ENCODE data around the gene DYNLT1.
"Not testable (repeated sequence)": the region's sequence is repeated elsewhere in the genome, so short reads cannot be mapped to it uniquely, and the experiment has no call there.

Gene DYNLT1

GRCh38 chr6:158644231-158645063 lies at the start of gene DYNLT1:
DYNLT1 (minus strand) TSS chr6:158644743; CDS start chr6:158644708, 35 bp downstream.
- peak; percentile 71 for DNase-seq

- no peak for DNase-seq
Measured at GRCh38 chr6:158688860-158689259, 44.3 kb upstream of the DYNLT1 start.

DNA sequence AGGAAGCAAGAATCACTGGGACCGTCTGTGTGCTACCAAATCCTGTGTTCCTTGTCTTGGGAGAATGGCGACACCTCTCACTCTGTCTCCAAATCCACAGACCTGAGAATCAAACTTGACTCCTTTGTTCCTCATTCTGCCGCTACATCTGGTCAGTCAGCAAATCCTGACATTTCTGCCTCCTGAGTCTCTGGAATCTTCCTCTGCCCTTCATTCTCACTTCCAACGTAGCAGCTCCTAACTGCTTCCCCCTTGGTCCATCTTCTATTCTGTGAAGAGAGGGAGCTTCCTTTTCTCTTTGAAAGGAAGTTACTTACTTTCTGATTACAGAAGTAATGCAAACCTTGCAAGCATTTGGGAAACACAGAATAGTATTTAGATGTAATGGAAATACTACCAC lies 43.0 kb upstream of the DYNLT1 start:
- DNase-seq, result no peak

- DNase-seq, result no peak
Measured at GRCh38 chr6:158686791-158687381, 42.3 kb upstream of the DYNLT1 start.

DNA sequence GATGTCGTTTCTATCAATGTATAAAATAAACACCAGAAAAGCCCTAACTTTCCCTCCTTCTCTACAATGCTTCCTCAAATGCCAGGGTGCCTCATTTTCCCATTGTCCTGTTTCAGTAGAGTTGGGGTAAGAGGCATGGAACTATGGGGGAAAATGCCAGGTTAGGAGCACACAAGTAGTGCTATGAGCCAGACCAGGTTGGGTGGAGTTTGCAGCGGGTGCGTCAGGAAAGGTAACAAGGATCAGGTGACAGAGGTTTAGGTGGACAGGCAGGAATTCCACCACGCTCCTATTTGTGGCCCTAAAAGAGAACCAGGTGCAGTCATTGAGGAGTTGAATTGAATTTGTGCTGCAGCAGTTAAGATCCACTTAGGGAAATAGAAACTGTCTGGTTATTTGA lies 41.8 kb upstream of the DYNLT1 start:
- no peak for DNase-seq

GRCh38 chr6:158684745-158685324 lies 40.3 kb upstream of the DYNLT1 start:
- no peak for DNase-seq

GRCh38 chr6:158684311-158684710 lies 39.8 kb upstream of the DYNLT1 start:
- DNase-seq, result no peak

- no peak for DNase-seq
Measured at GRCh38 chr6:158680481-158680880, 35.9 kb upstream of the DYNLT1 start.

GRCh38 chr6:158680015-158680414 lies 35.5 kb upstream of the DYNLT1 start:
- DNase-seq, result no peak

GRCh38 chr6:158677906-158678578 lies 33.5 kb upstream of the DYNLT1 start:
- DNase-seq, result no peak

DNA sequence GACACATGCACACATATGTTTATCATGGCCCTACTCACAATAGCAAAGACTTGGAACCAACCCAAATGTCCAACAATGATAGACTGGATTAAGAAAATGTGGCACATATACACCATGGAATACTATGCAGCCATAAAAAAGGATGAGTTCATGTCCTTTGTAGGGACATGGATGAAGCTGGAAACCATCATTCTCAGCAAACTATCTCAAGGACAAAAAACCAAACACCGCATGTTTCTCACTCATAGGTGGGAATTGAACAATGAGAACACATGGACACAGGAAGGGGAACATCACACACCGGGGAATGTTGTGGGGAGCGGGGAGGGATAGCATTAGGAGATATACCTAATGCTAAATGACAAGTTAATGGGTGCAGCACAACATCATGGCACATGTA lies 32.6 kb upstream of the DYNLT1 start:
- DNase-seq, result not testable (repeated sequence)

GRCh38 chr6:158674342-158675131 lies 30.0 kb upstream of the DYNLT1 start:
- no peak for DNase-seq

DNA sequence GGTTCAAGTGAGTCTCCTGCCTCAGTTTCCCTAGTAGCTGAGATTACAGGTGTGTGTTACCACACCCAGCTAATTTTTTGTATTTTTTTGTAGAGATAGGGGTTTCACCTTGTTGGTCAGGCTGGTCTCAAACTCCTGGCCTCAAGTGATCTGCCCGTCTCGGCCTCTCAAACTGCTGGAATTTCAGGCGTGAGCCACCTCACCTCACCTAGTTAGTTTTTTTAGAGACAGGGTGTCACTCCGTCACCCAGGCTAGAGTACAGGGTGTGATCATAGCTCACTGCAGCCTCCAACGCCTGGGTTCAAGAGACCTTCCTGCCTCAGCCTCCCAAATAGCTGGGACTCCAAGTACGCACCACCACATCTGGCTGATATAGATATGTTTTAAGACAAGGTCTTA lies 28.2 kb upstream of the DYNLT1 start:
- DNase-seq, result no peak

DNA sequence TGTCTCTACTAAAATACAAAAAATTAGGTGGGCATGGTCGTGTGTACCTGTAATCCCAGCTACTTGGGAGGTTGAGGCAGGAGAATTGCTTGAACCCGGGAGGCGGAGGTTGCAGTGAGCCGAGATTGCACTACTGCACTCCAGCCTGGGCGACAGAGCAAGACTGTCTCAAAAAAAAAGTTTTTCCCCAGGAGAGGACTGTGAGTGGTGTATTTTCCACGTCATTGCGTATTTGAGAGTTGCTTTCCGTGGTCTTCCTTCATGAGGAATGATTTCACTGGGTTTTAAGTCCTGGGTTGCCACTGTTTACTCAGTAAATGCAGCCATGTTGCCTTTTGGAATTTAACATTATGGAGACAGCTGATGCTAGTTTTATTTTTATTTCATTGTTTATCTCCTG lies 27.6 kb upstream of the DYNLT1 start:
- DNase-seq, result not testable (repeated sequence)

DNA sequence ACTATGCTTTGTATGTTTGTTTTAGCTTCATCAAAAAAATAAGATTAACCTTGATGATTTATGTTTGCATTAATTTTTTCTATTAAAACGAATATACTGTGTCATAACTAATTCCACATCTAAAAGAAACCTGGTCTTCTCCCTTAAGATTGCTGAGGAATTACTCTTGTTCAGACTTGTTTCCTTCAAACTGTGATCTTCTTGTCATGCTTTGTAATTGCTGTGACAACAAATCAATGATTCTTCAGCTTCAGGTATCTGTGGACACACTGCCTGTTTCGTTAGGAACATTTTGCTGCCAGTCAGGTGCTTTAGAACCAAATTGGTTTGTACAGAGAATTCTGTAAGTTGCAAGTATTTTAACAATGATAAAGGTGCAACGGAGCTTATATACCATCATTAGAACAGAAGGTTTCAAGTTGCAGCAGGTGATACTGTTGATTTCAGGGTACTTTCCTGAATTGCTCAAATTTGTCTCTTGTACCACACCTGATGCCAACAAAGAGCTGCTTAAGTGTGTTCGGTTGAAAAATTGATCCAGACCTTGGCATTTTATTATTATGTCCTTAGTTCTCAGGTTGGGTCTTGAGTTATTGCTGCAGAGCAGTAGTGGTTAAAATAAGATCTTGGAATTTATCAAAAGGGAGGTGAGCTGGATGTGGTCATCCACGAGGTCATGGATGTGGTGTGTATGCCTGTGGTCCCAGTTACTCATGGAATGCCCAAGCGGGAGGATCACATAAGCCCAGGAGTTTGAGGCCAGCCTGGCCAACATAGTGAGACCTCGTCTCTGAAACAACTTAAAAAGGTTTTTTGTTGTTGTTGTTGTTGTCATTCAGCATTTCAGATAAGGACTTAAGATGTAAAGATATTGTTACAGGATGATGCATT lies 24.8 kb upstream of the DYNLT1 start:
- no peak for DNase-seq

GRCh38 chr6:158668707-158669103 lies 24.2 kb upstream of the DYNLT1 start:
- DNase-seq, result no peak

- no peak for DNase-seq
Measured at GRCh38 chr6:158667360-158667981, 22.9 kb upstream of the DYNLT1 start.

DNA sequence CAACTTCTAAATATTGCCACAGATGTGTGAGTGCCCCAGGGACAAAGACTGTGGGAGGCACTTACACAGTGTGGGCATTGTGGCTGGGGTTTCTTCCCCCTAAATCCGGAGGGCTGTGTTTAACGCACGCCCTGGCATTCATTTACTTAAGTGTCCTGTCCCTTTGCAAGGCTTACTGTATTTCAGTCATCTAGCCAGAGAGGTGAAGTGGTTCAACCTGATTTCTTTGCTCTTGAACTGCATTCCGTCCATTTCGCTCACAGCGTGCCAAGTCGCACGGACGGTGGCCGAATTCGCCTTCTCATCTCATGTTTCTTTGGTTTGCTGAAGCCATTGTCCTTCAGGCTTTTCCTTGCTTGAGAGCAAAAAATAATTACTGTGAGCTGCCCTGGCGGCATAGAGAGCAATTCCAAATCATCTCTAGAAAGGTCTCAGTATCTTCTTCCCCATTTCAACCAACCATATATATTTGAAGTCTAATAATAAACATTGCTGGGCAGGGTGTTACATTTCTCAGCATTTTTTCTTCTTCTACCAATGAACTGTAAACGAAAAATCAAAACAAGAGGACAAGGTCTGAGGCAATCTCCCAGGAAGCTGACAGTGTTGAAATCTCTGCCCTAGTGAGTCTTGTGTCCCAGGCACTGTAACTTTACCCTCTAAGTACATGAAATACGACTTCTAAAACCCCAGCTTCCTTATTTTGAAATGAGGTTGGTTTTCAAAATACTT lies 22.3 kb upstream of the DYNLT1 start:
- no peak for DNase-seq

- no peak for DNase-seq
Measured at GRCh38 chr6:158665332-158665731, 20.8 kb upstream of the DYNLT1 start.

DNA sequence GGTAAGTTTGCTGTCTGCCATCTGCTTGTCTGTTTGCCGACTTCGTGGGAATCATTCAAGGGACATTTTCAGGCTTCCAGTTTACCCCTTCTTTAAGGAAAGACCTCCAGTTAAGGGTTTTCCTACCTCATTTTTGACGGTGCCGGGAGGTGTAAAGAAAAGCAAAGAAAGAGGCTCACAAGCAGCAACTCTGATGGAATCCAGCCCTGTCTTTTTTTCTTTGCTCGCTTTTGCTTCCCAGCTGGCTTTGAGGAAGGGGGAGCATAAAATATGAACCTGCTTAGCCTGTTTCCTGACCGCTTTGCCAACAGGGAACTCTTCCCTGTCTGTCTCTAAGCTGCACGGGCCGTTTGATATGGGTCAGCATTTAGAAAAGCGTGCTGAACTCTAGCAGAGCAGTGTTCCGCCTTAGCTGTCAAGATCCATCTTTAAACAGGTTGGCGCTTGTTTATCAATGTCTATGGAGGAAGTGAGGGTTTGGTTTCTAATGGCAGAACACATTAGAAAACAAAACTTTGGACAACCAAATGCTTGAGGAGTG lies 19.2 kb upstream of the DYNLT1 start:
- DNase-seq, result no peak
